ENCODE results near the gene RANBP17. TPM values are rescaled to one million over a fixed set of nuclear protein-coding genes. Genes with fewer than 3 reads are reported as not detected.

Gene RANBP17
- total RNA-seq, 2 experiments from 2014 or later = not detected

GRCh38 chr5:171121638-171122037 is 259.8 kb downstream of the RANBP17 start:
- no peaks in the 10 kb centered on the region for H3K4me1 Mint-ChIP-seq (ENCODE audit: low read depth)
- no peaks in the 10 kb centered on the region for H3K36me3 Mint-ChIP-seq
- peaks cover 2% of the 10 kb centered on the region for H3K27me3 Mint-ChIP-seq
- no peak overlapping the region for H3K27ac Mint-ChIP-seq
- ChIA-PET CTCF (no interaction called here), POLR2A (no interaction called here)
- intact Hi-C loops (cut with micrococcal nuclease) = no loop called here
- DNase-seq = no peak
- H3K4me3 Mint-ChIP-seq = no peak overlapping the region
- H3K9me3 Mint-ChIP-seq = peaks cover 13% of the 10 kb centered on the region

GRCh38 chr5:171122372-171122771 is 260.6 kb downstream of the RANBP17 start:
- no peak overlapping the region for H3K27ac Mint-ChIP-seq
- H3K9me3 Mint-ChIP-seq = peaks cover 13% of the 10 kb centered on the region
- H3K36me3 Mint-ChIP-seq = no peaks in the 10 kb centered on the region
- DNase-seq = no peak
- H3K4me3 Mint-ChIP-seq = no peak overlapping the region
- CTCF ChIA-PET = no interaction called here
- intact Hi-C loops (cut with micrococcal nuclease) = no loop called here
- POLR2A ChIA-PET = no interaction called here
- H3K27me3 Mint-ChIP-seq = peaks cover 2% of the 10 kb centered on the region
- H3K4me1 Mint-ChIP-seq (ENCODE audit: low read depth) = no peaks in the 10 kb centered on the region

- no peaks in the 10 kb centered on the region for H3K4me1 Mint-ChIP-seq (ENCODE audit: low read depth)
- peaks cover 6% of the 10 kb centered on the region for H3K9me3 Mint-ChIP-seq
- H3K27ac Mint-ChIP-seq = no peak overlapping the region
- peaks cover 2% of the 10 kb centered on the region for H3K27me3 Mint-ChIP-seq
- CTCF ChIA-PET = no interaction called here
- no peaks in the 10 kb centered on the region for H3K36me3 Mint-ChIP-seq
- intact Hi-C loops (cut with micrococcal nuclease) = no loop called here
- DNase-seq = no peak
- POLR2A ChIA-PET = no interaction called here
- no peak overlapping the region for H3K4me3 Mint-ChIP-seq
Observed at GRCh38 chr5:171123417-171123816, 261.6 kb downstream of the RANBP17 start.

- Mint-ChIP-seq H3K36me3 (no peaks in the 10 kb centered on the region), H3K4me3 (no peak overlapping the region), H3K27ac (no peak overlapping the region), H3K9me3 (no peaks in the 10 kb centered on the region), H3K4me1 (ENCODE audit: low read depth) (no peaks in the 10 kb centered on the region), H3K27me3 (peaks cover 2% of the 10 kb centered on the region)
- intact Hi-C loops (cut with micrococcal nuclease) = no loop called here
- DNase-seq = no peak
- CTCF ChIA-PET = no interaction called here
- POLR2A ChIA-PET = no interaction called here
Observed at GRCh38 chr5:171127314-171127713, 265.5 kb downstream of the RANBP17 start.

GRCh38 chr5:171128136-171128535 is 266.3 kb downstream of the RANBP17 start:
- no peak for DNase-seq
- H3K36me3 Mint-ChIP-seq = no peaks in the 10 kb centered on the region
- ChIA-PET CTCF (no interaction called here), POLR2A (no interaction called here)
- no peaks in the 10 kb centered on the region for H3K4me1 Mint-ChIP-seq (ENCODE audit: low read depth)
- no peak overlapping the region for H3K4me3 Mint-ChIP-seq
- H3K27ac Mint-ChIP-seq = no peak overlapping the region
- peaks cover 2% of the 10 kb centered on the region for H3K27me3 Mint-ChIP-seq
- no peaks in the 10 kb centered on the region for H3K9me3 Mint-ChIP-seq
- intact Hi-C loops (cut with micrococcal nuclease) = no loop called here

GRCh38 chr5:171129308-171129707 is 267.5 kb downstream of the RANBP17 start:
- no peak for DNase-seq
- H3K4me3 Mint-ChIP-seq = no peak overlapping the region
- intact Hi-C loops (cut with micrococcal nuclease) = no loop called here
- no peak overlapping the region for H3K27ac Mint-ChIP-seq
- peaks cover 2% of the 10 kb centered on the region for H3K27me3 Mint-ChIP-seq
- H3K4me1 Mint-ChIP-seq (ENCODE audit: low read depth) = no peaks in the 10 kb centered on the region
- H3K36me3 Mint-ChIP-seq = no peaks in the 10 kb centered on the region
- H3K9me3 Mint-ChIP-seq = no peaks in the 10 kb centered on the region
- CTCF ChIA-PET = no interaction called here
- POLR2A ChIA-PET = no interaction called here

GRCh38 chr5:171131497-171131896 is 269.7 kb downstream of the RANBP17 start:
- Mint-ChIP-seq H3K36me3 (no peaks in the 10 kb centered on the region), H3K27ac (no peak overlapping the region), H3K4me3 (no peak overlapping the region), H3K27me3 (no peaks in the 10 kb centered on the region), H3K4me1 (ENCODE audit: low read depth) (no peaks in the 10 kb centered on the region), H3K9me3 (no peaks in the 10 kb centered on the region)
- no peak for DNase-seq
- intact Hi-C loops (cut with micrococcal nuclease) = no loop called here
- ChIA-PET CTCF (no interaction called here), POLR2A (no interaction called here)

- ChIA-PET CTCF (no interaction called here), POLR2A (no interaction called here)
- Mint-ChIP-seq H3K27ac (no peak overlapping the region), H3K4me1 (ENCODE audit: low read depth) (no peaks in the 10 kb centered on the region), H3K36me3 (no peaks in the 10 kb centered on the region), H3K27me3 (no peaks in the 10 kb centered on the region), H3K4me3 (no peak overlapping the region), H3K9me3 (no peaks in the 10 kb centered on the region)
- no peak for DNase-seq
- intact Hi-C loops (cut with micrococcal nuclease) = no loop called here
Observed at GRCh38 chr5:171137768-171138525, 276.1 kb downstream of the RANBP17 start.

- no peaks in the 10 kb centered on the region for H3K27me3 Mint-ChIP-seq
- ChIA-PET CTCF (no interaction called here), POLR2A (no interaction called here)
- H3K27ac Mint-ChIP-seq = no peak overlapping the region
- H3K4me3 Mint-ChIP-seq = no peak overlapping the region
- no peaks in the 10 kb centered on the region for H3K4me1 Mint-ChIP-seq (ENCODE audit: low read depth)
- no peaks in the 10 kb centered on the region for H3K9me3 Mint-ChIP-seq
- intact Hi-C loops (cut with micrococcal nuclease) = no loop called here
- no peaks in the 10 kb centered on the region for H3K36me3 Mint-ChIP-seq
- no peak for DNase-seq
Observed at GRCh38 chr5:171139227-171139626, 277.4 kb downstream of the RANBP17 start.

GRCh38 chr5:171142617-171143016 is 280.8 kb downstream of the RANBP17 start:
- H3K27ac Mint-ChIP-seq = no peak overlapping the region
- H3K36me3 Mint-ChIP-seq = no peaks in the 10 kb centered on the region
- H3K4me1 Mint-ChIP-seq (ENCODE audit: low read depth) = no peaks in the 10 kb centered on the region
- intact Hi-C loops (cut with micrococcal nuclease) = no loop called here
- H3K4me3 Mint-ChIP-seq = no peak overlapping the region
- CTCF ChIA-PET = no interaction called here
- no peak for DNase-seq
- H3K9me3 Mint-ChIP-seq = no peaks in the 10 kb centered on the region
- POLR2A ChIA-PET = no interaction called here
- no peaks in the 10 kb centered on the region for H3K27me3 Mint-ChIP-seq

GRCh38 chr5:171143171-171143570 is 281.4 kb downstream of the RANBP17 start:
- Mint-ChIP-seq H3K27me3 (no peaks in the 10 kb centered on the region), H3K36me3 (no peaks in the 10 kb centered on the region), H3K9me3 (no peaks in the 10 kb centered on the region), H3K4me3 (no peak overlapping the region), H3K27ac (no peak overlapping the region), H3K4me1 (ENCODE audit: low read depth) (no peaks in the 10 kb centered on the region)
- ChIA-PET POLR2A (no interaction called here), CTCF (no interaction called here)
- intact Hi-C loops (cut with micrococcal nuclease) = no loop called here
- DNase-seq = no peak

GRCh38 chr5:171143926-171144325 is 282.1 kb downstream of the RANBP17 start:
- Mint-ChIP-seq H3K27ac (no peak overlapping the region), H3K36me3 (no peaks in the 10 kb centered on the region), H3K4me1 (ENCODE audit: low read depth) (no peaks in the 10 kb centered on the region), H3K27me3 (no peaks in the 10 kb centered on the region), H3K4me3 (no peak overlapping the region), H3K9me3 (no peaks in the 10 kb centered on the region)
- ChIA-PET CTCF (no interaction called here), POLR2A (no interaction called here)
- no peak for DNase-seq
- intact Hi-C loops (cut with micrococcal nuclease) = no loop called here

- no peaks in the 10 kb centered on the region for H3K36me3 Mint-ChIP-seq
- no peaks in the 10 kb centered on the region for H3K9me3 Mint-ChIP-seq
- intact Hi-C loops (cut with micrococcal nuclease) = no loop called here
- H3K27ac Mint-ChIP-seq = no peak overlapping the region
- H3K4me1 Mint-ChIP-seq (ENCODE audit: low read depth) = no peaks in the 10 kb centered on the region
- H3K27me3 Mint-ChIP-seq = peaks cover 4% of the 10 kb centered on the region
- ChIA-PET CTCF (no interaction called here), POLR2A (no interaction called here)
- DNase-seq = no peak
- H3K4me3 Mint-ChIP-seq = no peak overlapping the region
Observed at GRCh38 chr5:171149333-171149732, 287.5 kb downstream of the RANBP17 start.
